ENCODE results near the gene USP49. TPM values are rescaled to one million over a fixed set of nuclear protein-coding genes. Genes with fewer than 3 reads are reported as not detected.
A peak's percentile ranks its signal among the peaks of the same experiment; 100 is the strongest.
"Not testable (repeated sequence)": the region's sequence is repeated elsewhere in the genome, so short reads cannot be mapped to it uniquely, and the experiment has no call there.

The USP49 gene
- total RNA-seq, 2 donors from 2014 or later: 1.6 to 1.7 TPM

GRCh38 chr6:41826343-41827022, 68.7 kb downstream of the USP49 start:
- no peak for DNase-seq
- intact Hi-C loops (cut with DNase I): no loop called here
- no peak for ATAC-seq

GRCh38 chr6:41824571-41825569, 70.3 kb downstream of the USP49 start:
- ATAC-seq (no peak), DNase-seq (no peak)
- intact Hi-C loops (cut with DNase I): no loop called here

GRCh38 chr6:41823178-41823577, 72.0 kb downstream of the USP49 start:
- no peak for ATAC-seq
- intact Hi-C loops (cut with DNase I): no loop called here
- no peak for DNase-seq

GRCh38 chr6:41822021-41822420, 73.2 kb downstream of the USP49 start:
- no peak for DNase-seq
- ATAC-seq: no peak
- intact Hi-C loops (cut with DNase I): no loop called here

GRCh38 chr6:41821266-41821665, 73.9 kb downstream of the USP49 start:
- ATAC-seq: no peak

GRCh38 chr6:41818271-41819054, 76.7 kb downstream of the USP49 start:
- no peak for DNase-seq
- no peak for ATAC-seq

More at GRCh38 chr6:41821266-41821665, 73.9 kb downstream of the USP49 start:
- DNase-seq: no peak
- intact Hi-C loops (cut with DNase I): no loop called here

GRCh38 chr6:41815587-41815986, 79.6 kb downstream of the USP49 start:
- intact Hi-C loops (cut with DNase I): no loop called here
- ATAC-seq (no peak), DNase-seq (no peak)

More at GRCh38 chr6:41818271-41819054, 76.7 kb downstream of the USP49 start:
- intact Hi-C loops (cut with DNase I): no loop called here

- intact Hi-C loops (cut with DNase I): no loop called here
- no peak for DNase-seq
- no peak for ATAC-seq
These were observed 80.5 kb downstream of the USP49 start for GRCh38 chr6:41814629-41815028.

- no peak for ATAC-seq
These were observed 81.2 kb downstream of the USP49 start for GRCh38 chr6:41813956-41814355.

GRCh38 chr6:41813469-41813868, 81.7 kb downstream of the USP49 start:
- ATAC-seq: no peak
- intact Hi-C loops (cut with DNase I): no loop called here
- DNase-seq: no peak

More at GRCh38 chr6:41813956-41814355, 81.2 kb downstream of the USP49 start:
- intact Hi-C loops (cut with DNase I): no loop called here
- no peak for DNase-seq

- DNase-seq; intact Hi-C loops (cut with DNase I); ATAC-seq: not testable (repeated sequence)
These were observed 83.2 kb downstream of the USP49 start for GRCh38 chr6:41811946-41812345.

GRCh38 chr6:41811095-41811494, 84.1 kb downstream of the USP49 start:
- ATAC-seq (no peak), DNase-seq (no peak)
- intact Hi-C loops (cut with DNase I): no loop called here

- intact Hi-C loops (cut with DNase I): no loop called here
- no peak for DNase-seq
- ATAC-seq: peak in 1 of 2 donors; percentile 14
These were observed 89.1 kb downstream of the USP49 start for GRCh38 chr6:41805830-41806774.

GRCh38 chr6:41801380-41801779, 93.8 kb downstream of the USP49 start:
- intact Hi-C loops (cut with DNase I): no loop called here
- no peak for ATAC-seq
- no peak for DNase-seq

- intact Hi-C loops (cut with DNase I): no loop called here
- no peak for DNase-seq
- no peak for ATAC-seq
These were observed 95.6 kb downstream of the USP49 start for GRCh38 chr6:41799559-41799911.

- no peak for ATAC-seq
- intact Hi-C loops (cut with DNase I): no loop called here
- DNase-seq: no peak
These were observed 96.1 kb downstream of the USP49 start for GRCh38 chr6:41798901-41799558.

GRCh38 chr6:41796474-41796873, 98.7 kb downstream of the USP49 start:
- intact Hi-C loops (cut with DNase I): no loop called here
- DNase-seq (no peak), ATAC-seq (no peak)

GRCh38 chr6:41791984-41792383, 103.2 kb downstream of the USP49 start:
- intact Hi-C loops (cut with DNase I): no loop called here
- ATAC-seq: no peak
- DNase-seq: no peak

Measured in left cardiac atrium (tissue), 4 donors.